Cardiac fibroblast (primary cell): ENCODE results near the gene IL6R.
"Not testable (repeated sequence)": the region's sequence is repeated elsewhere in the genome, so short reads cannot be mapped to it uniquely, and the experiment has no call there.

ENCODE experiments used
- DNase-seq, 2 donors: peaks; one replicate each; pipeline versions ENCODE4 v3.0.0 to v3.0.0-alpha.2; 2010; ENCODE audit warnings: low read depth in 2 of 2
- H3K4me3 ChIP-seq, 2 donors: replicated peaks in 1 of 2; 1 replicate in 1 of 2; 2 replicates in 1 of 2; pipeline ENCODE4 v1.5.1; 2011; ENCODE audit warnings: low read depth in 2 of 2, low read length in 2 of 2, mild to moderate bottlenecking in 2 of 2, moderate library complexity in 1 of 2
- CTCF ChIP-seq: IDR thresholded peaks from one replicate; pipeline ENCODE4 v1.5.1; 2011; ENCODE audit warnings: low read depth, mild to moderate bottlenecking, low read length, inconsistent platforms

Gene IL6R

GRCh38 chr1:154404984-154405746, at the start of gene IL6R:
IL6R (plus strand) TSS chr1:154405343; CDS start chr1:154405630, 287 bp downstream.
- H3K4me3 ChIP-seq: peak within 1 kb of the TSS; percentile 73 to 79
- DNase-seq: peak; percentile 95
- TF ChIP-seq CTCF: peak; percentile 37

DNA sequence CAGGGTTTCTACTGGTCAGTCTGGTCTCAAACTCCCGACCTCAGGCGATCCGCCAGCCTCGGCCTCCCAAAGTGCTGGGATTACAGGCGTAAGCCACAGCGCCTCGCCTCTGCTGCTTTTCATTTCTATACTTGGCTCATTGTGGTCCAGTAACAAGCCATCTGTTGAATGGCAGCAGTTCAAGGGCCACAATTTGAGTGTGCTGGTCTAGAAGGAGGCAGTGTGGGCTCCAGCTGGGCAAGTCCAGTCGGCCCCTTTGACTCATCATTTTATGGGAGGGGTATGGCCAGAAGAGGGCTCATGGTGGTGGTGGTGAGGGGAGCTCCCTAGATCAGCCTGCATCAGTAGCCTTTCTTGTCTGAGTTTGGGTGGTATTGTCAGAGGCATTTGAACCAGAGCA, 46.6 kb upstream of the IL6R start:
- H3K4me3 ChIP-seq: no peak overlapping the region
- TF ChIP-seq CTCF: no peak
- DNase-seq: no peak

GRCh38 chr1:154360288-154360687, 44.9 kb upstream of the IL6R start:
- no peak overlapping the region for H3K4me3 ChIP-seq
- no peak for DNase-seq
- no peak for TF ChIP-seq CTCF

DNA sequence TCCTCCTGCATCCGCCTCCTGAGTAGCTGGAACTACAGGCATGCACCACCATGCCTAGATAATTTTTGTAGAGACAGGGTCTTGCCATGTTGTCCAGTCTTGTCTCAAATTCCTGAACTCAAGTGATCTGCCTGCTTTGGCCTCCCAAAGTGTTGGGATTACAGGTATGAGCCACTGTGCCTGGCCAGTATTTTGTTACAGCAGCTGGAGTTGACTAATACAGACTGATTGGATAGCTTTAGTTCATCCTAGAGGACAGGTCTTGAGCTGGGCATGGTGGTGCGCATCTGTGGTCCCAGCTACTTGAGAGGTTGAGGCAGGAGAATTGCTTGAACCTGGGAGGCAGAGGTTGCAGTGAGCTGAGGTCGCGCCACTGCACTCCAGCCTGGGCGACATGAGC, 44.3 kb upstream of the IL6R start:
- H3K4me3 ChIP-seq: not testable (repeated sequence)

DNA sequence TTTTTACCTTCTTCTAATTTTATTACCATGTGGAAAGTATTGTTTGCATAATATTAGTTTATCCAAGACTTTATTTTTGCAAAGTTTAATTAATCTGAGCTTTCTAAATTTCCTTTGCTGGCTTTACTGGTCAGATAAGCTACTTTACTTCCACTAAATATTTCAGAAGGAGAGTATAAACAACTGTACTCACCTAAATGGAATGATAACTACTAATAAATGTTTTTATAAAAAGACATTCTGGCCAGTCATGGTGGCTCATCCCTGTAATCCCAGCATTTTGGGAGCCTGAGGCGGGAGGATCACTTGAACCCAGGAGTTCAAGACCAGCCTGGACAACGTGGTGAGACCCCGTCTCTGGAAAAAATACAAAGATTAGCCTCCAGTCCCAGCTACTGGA, 43.8 kb upstream of the IL6R start:
- no peak for TF ChIP-seq CTCF
- no peak for DNase-seq
- H3K4me3 ChIP-seq: no peak overlapping the region

More for the DNA sequence above, 44.3 kb upstream of the IL6R start:
- DNase-seq: not testable (repeated sequence)

DNA sequence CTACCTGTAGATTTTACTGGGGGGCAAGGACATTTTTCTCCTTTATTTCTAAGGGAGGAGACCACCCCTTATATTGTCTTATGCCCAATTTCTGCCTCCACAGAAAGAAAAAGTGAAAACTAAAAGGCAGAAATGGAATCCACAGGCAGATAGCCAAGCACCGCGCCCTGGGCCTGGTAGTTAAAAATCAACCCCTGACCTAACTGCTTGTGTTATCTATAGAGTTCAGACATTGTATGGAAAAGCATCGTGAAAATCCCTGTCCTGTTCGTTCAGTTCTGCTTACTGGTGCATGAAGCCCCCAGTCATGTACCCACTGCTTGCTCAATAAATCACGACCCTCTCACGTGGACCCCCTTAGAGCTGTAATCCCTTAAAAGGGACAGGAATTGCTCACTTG, 33.7 kb upstream of the IL6R start:
- no peak for DNase-seq
- TF ChIP-seq CTCF: no peak

DNA sequence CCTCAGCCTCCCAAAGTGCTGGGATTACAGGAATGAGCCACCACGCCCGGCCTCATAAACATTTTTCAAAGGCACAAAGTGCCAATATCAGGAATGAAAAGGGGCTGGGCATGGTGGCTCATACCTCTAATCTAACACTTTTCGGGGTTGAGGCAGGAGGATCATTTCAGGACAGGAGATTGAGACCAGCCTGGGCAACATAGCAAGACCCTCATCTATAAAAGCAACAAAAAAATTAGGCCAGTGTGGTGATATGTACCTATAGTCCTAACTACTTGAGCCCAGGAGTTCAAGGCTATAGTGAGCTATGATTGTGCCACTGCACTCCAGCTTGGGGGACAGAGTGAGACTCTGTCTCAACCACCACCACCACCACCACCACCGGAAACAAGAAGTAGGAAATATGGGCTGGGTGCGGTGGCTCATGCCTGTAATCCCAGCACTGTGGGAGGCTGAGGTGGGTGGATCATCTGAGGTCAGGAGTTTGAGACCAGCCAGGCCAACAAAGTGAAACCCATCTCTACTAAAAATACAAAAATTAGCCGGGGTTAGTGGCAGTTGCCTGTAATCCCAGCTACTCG, 31.3 kb upstream of the IL6R start:
- not testable (repeated sequence) for H3K4me3 ChIP-seq, DNase-seq

More for the DNA sequence above, 33.7 kb upstream of the IL6R start:
- no peak overlapping the region for H3K4me3 ChIP-seq

DNA sequence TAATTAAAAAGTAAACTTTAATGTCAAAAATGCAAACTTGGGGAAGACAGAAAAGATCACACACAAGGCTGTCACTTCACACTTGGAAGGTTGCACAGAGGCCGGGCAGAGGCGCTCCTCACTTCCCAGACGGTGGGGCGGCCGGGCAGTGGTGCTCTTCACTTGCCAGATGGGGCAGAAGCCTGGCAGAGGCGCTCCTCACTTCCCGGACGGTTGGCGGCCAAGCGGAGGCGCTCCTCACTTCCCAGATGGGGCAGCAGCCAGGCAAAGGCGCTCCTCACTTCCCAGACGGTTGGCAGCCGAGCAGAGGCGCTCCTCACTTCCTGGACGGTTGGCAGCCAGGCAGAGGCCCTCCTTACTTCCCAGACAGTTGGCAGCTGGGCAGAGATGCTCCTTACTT, 25.8 kb upstream of the IL6R start:
- no peak for DNase-seq
- TF ChIP-seq CTCF: no peak
- no peak overlapping the region for H3K4me3 ChIP-seq
